Hematopoietic multipotent progenitor cell treated with erythropoietin and hydrocortisone succinate and interleukin-3 and kit ligand, for 4 days (in vitro differentiated cells): ENCODE measurements around the gene TMEM229A.
"Not testable (repeated sequence)": the region's sequence is repeated elsewhere in the genome, so short reads cannot be mapped to it uniquely, and the experiment has no call there.

Experiments
- DNase-seq: peaks from one replicate; pipeline ENCODE4 v3.0.0-alpha.2; 2015

Gene TMEM229A

GRCh38 chr7:124031406-124031805 lies 1.5 kb downstream of the TMEM229A start:
- no peak for DNase-seq

DNA sequence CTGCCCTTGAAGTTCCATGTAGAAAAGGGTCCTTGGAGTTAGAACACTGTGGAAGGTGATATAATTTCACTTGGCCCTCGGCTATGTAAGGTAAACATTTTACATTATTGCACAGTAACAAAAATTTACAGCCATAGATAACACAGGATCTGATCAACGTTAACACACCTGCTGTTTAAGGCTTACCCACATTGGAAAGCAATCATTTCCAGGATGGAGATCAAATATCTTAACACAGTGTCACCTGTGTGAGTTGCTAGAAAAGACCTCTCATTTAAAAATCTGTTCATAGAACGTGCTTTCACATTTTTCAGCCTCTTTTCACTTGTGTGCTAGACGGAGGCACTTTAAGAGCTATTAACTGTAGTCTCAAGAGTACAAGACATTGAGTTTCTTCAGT lies 1.9 kb downstream of the TMEM229A start:
- no peak for DNase-seq

DNA sequence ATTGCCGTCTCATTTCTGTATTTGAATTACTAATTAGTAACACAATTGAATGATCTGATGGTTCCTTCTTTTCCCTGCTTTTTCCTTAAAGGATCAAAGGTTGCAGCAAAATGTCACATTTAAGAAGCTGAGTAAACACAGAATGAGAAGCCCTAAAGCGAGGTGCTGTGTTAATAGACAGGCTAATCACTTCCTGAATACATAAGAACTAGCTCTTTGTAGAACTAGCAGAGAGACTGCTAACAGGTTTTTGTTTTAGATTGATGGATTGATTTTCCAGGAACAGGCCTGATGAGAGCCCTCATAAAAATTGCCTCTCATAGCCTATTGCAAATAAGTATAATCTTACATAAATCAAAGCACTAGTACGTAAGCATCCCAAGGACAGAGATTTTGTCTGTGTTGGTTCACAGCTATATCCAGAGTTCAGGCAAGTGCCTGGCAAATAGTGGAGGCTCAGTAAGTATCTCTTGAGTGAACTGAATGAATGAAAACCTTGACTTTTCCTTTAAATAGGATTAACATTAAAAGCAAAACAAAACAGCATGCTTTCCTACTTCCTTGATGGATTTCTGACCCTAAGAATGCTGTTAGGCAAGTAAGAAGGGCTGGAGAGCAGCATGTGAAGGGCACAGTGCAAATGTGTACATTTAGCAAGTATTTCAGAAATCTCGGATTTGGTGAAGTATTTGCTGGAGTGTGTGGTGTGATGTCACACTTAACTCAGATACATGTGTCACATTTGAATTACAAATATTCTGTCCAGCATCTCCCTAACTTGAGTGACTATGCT lies 3.3 kb downstream of the TMEM229A start:
- no peak for DNase-seq

DNA sequence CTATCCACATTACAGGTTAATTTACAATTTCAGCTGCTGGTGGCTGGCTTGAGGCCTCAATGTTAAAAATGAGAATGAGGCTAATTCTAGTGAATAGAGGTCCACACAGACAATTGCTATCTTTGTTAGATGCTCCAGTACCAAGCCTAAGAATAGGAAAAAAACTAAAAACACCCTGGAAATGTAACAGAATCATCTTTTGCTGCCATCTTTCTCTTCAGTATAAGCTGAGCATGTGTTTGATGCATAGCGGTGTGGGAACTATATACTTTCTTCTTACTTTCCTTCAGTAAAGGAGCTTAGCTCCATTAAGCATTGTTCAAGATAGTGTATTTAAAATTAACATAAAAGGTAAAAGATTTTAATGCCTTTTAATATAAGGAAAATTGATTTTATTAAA lies 5.6 kb downstream of the TMEM229A start:
- DNase-seq: no peak

DNA sequence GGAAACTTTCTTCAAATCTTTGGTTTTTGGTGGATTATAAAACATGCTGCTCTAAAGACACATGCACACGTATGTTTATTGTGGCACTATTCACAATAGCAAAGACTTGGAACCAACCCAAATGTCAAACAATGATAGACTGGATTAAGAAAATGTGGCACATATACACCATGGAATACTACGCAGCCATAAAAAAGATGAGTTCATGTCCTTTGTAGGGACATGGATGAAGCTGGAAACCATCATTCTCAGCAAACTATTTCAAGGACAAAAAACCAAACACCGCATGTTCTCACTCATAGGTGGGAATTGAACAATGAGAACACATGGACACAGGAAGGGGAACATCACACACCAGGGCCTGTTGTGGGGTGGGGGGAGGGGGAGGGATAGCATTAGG lies 8.5 kb downstream of the TMEM229A start:
- DNase-seq: not testable (repeated sequence)

- DNase-seq: no peak
Observed at GRCh38 chr7:124022551-124022950, 10.3 kb downstream of the TMEM229A start.

- DNase-seq: no peak
Observed at GRCh38 chr7:124020060-124020459, 12.8 kb downstream of the TMEM229A start.

- DNase-seq: no peak
Observed at GRCh38 chr7:124013306-124013705, 19.6 kb downstream of the TMEM229A start.

DNA sequence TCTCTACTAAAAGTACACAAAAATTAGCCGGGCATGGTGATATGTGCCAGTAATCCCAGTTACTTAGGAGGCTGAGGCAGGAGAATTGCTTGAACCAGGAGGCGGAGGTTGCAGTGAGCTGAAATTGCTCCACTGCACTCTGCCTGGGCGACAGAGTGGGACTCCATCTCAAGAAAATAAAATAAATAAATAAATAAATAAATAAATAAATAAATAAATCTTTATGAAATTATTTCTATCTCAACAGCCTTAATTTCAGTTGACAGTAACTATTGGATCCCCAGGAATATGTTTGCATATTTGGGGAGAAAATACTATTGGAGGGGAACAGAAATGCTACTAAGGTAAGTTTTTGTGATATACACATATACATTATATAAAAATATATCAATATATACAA lies 20.0 kb downstream of the TMEM229A start:
- no peak for DNase-seq

DNA sequence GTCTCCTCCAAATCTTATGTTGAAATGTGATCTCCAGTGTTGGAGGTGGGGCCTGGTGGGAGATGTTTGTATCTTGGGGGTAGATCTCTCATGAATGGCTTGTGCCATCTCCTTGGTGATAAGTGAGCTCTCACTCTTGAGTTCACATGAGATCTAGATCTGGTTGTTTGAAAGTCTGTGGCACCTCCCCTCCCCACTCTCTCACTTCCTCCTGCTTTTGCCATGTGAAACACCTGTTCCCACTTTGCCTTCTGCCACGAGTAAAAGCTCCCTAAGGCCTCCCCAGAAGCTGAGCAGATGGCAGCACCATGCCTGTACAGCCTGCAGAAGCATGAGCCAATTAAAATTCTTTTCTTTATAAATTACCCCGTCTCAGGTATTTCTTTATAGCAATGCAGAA lies 23.5 kb downstream of the TMEM229A start:
- DNase-seq: no peak

DNA sequence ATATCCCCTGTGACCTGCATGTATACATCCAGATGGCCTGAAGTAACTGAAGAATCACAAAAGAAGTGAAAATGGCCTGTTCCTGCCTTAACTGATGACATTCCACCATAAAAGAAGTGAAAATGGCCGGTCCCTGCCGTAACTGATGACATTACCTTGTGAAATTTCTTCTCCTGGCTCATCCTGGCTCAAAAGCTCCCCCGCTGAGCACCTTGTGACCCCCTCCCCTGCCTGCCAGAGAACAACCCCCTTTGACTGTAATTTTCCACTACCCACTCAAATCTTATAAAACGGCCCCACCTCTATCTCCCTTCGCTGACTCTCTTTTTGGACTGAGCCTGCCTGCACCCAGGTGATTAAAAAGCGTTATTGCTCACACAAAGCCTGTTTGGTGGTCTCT lies 24.6 kb downstream of the TMEM229A start:
- DNase-seq: not testable (repeated sequence)

GRCh38 chr7:123999703-124000102 lies 33.2 kb downstream of the TMEM229A start:
- DNase-seq: no peak

GRCh38 chr7:123998921-123999320 lies 33.9 kb downstream of the TMEM229A start:
- no peak for DNase-seq

DNA sequence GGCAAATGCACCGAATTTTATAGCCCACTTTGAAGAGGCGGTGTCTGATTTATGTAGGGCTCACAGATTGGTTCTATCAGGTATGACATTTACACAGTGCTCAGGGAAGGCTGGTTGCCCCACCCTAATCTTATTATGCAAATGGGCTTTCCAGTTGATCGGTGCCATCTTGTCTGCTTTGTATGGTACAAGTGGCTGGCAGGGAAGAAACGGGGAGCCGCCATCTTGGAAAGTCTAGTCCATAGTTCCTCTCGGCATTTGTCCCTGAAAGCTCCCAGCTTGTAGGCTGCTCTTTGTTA lies 36.6 kb downstream of the TMEM229A start:
- no peak for DNase-seq

GRCh38 chr7:123995617-123996326 lies 37.1 kb downstream of the TMEM229A start:
- no peak for DNase-seq

DNA sequence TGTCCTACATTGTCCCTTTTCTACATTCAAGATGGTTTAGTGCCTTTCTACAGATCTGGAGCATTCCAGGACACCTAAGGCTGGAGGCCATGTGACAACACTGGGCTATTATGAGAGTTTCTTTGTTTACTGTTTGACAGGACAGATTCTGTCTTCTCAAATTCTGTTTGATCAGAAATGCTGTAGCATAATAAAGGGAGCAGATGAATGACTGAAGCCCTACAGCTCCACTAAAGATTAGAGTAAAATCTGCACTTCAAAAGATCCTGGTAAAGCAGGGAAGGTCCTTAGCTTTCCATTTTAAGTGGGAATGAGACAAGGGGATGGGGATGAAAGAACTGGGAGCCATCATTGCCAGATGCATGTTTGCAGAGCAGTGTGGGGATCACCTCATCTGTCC lies 38.4 kb downstream of the TMEM229A start:
- DNase-seq: no peak

GRCh38 chr7:123993996-123994395 lies 38.9 kb downstream of the TMEM229A start:
- no peak for DNase-seq

DNA sequence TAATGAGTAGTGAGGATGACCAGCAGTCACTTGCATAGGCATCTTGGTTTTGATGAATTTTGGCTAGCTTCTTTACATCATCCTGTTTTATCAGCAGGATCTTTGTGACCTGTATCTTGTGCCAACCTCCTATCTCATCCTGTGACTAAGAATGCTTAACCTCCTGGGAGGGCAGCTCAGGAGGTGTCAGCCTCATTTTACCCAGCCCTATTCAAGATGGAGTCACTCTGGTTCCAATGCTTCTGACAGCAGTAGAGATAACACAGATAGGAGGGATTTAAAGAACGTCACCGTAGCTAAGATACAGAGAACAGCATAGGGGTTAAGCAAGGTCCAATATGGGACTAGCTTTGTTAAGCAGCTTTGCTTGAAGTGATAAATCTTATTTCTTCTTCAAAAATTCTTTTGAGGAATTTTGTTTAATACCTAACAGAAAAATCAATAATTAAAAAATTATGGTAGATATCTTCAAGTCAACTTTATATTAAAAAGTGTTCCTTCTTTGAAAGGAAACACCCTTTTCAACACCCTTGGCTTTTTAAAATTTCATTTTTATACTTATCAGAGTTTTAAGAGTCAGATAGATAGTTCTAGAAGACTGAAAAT lies 39.9 kb downstream of the TMEM229A start:
- DNase-seq: no peak

DNA sequence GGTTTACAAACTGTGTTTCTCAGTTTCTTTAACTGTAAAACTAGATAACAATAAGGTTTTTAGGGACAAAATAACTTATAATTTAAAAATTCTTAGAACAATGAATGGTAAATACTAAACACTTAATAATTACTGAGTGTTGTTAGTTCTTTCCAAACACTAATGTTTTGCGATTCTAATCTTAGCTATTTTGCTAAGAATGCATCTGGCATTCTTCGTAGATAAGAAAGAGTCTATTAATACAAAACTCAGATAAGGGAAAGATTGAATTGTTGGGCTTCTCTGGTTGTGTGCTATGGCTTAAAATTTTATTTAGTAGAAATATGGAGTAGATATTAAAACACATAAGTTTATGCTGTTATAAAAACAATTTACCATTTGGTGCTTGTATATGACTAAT lies 45.4 kb downstream of the TMEM229A start:
- DNase-seq: no peak
